ENCODE results near the gene ZNF408.

ZNF408 gene

GRCh38 chr11:46662366-46662765 lies 38.5 kb upstream of the ZNF408 start:
- TF ChIP-seq, protein P1, sequence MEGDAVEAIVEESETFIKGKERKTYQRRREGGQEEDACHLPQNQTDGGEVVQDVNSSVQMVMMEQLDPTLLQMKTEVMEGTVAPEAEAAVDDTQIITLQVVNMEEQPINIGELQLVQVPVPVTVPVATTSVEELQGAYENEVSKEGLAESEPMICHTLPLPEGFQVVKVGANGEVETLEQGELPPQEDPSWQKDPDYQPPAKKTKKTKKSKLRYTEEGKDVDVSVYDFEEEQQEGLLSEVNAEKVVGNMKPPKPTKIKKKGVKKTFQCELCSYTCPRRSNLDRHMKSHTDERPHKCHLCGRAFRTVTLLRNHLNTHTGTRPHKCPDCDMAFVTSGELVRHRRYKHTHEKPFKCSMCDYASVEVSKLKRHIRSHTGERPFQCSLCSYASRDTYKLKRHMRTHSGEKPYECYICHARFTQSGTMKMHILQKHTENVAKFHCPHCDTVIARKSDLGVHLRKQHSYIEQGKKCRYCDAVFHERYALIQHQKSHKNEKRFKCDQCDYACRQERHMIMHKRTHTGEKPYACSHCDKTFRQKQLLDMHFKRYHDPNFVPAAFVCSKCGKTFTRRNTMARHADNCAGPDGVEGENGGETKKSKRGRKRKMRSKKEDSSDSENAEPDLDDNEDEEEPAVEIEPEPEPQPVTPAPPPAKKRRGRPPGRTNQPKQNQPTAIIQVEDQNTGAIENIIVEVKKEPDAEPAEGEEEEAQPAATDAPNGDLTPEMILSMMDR (conservative IDR thresholded peaks at IDR 0.05; ENCODE audit: control insufficient read depth, insufficient read depth, low read depth, low read length): no peak
- no peak for DNase-seq (ENCODE audit: low read depth)
- H3K4me3 ChIP-seq (ENCODE audit: control insufficient read depth, low read depth, low read length): no peak overlapping the region

GRCh38 chr11:46663277-46663940 lies 37.4 kb upstream of the ZNF408 start:
- no peak for DNase-seq (ENCODE audit: low read depth)
- TF ChIP-seq, protein P1 (conservative IDR thresholded peaks at IDR 0.05; ENCODE audit: control insufficient read depth, insufficient read depth, low read depth, low read length): no peak
- no peak overlapping the region for H3K4me3 ChIP-seq (ENCODE audit: control insufficient read depth, low read depth, low read length)

- DNase-seq (ENCODE audit: low read depth): no peak
- TF ChIP-seq, protein P1 (conservative IDR thresholded peaks at IDR 0.05; ENCODE audit: control insufficient read depth, insufficient read depth, low read depth, low read length): no peak
- no peak overlapping the region for H3K4me3 ChIP-seq (ENCODE audit: control insufficient read depth, low read depth, low read length)
Observed at GRCh38 chr11:46664612-46665011, 36.2 kb upstream of the ZNF408 start.

- no peak for DNase-seq (ENCODE audit: low read depth)
- TF ChIP-seq, protein P1 (conservative IDR thresholded peaks at IDR 0.05; ENCODE audit: control insufficient read depth, insufficient read depth, low read depth, low read length): no peak
- H3K4me3 ChIP-seq (ENCODE audit: control insufficient read depth, low read depth, low read length): no peak overlapping the region
Observed at GRCh38 chr11:46665356-46665755, 35.5 kb upstream of the ZNF408 start.

DNA sequence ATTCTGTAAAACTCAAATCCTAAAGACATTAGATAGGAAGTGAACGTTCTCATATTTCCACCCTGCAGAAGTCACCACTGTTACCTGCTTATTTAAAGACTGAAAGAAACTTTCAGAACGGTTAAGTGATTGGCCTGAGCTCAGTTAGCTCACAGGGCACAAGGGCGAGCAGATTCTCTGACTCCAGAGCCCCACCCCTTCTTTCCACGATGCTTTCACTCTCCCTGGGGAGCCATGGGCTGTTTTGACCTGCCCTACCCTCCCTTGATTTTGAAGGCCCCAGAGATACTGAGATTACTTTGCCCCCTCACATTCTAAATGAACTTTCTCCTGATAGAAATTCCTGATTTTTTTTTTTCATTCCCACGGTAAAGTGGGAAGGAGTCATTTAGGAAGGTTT lies 34.3 kb upstream of the ZNF408 start:
- peak; percentile 64 for DNase-seq (ENCODE audit: low read depth)
- no peak overlapping the region for H3K4me3 ChIP-seq (ENCODE audit: control insufficient read depth, low read depth, low read length)
- TF ChIP-seq, protein P1 (conservative IDR thresholded peaks at IDR 0.05; ENCODE audit: control insufficient read depth, insufficient read depth, low read depth, low read length): no peak

GRCh38 chr11:46667043-46667481 lies 33.8 kb upstream of the ZNF408 start:
- TF ChIP-seq, protein P1 (conservative IDR thresholded peaks at IDR 0.05; ENCODE audit: control insufficient read depth, insufficient read depth, low read depth, low read length): no peak
- H3K4me3 ChIP-seq (ENCODE audit: control insufficient read depth, low read depth, low read length): no peak overlapping the region
- no peak for DNase-seq (ENCODE audit: low read depth)
